Superior temporal gyrus (tissue), 1 donor: ENCODE measurements around the gene MAPT.
"Not testable (repeated sequence)": the region's sequence is repeated elsewhere in the genome, so short reads cannot be mapped to it uniquely, and the experiment has no call there.

Experiments
- DNase-seq: peaks from one replicate; pipeline ENCODE4 v3.0.0-alpha.2; 2016; ENCODE audit errors: extremely low spot score

MAPT gene

DNA sequence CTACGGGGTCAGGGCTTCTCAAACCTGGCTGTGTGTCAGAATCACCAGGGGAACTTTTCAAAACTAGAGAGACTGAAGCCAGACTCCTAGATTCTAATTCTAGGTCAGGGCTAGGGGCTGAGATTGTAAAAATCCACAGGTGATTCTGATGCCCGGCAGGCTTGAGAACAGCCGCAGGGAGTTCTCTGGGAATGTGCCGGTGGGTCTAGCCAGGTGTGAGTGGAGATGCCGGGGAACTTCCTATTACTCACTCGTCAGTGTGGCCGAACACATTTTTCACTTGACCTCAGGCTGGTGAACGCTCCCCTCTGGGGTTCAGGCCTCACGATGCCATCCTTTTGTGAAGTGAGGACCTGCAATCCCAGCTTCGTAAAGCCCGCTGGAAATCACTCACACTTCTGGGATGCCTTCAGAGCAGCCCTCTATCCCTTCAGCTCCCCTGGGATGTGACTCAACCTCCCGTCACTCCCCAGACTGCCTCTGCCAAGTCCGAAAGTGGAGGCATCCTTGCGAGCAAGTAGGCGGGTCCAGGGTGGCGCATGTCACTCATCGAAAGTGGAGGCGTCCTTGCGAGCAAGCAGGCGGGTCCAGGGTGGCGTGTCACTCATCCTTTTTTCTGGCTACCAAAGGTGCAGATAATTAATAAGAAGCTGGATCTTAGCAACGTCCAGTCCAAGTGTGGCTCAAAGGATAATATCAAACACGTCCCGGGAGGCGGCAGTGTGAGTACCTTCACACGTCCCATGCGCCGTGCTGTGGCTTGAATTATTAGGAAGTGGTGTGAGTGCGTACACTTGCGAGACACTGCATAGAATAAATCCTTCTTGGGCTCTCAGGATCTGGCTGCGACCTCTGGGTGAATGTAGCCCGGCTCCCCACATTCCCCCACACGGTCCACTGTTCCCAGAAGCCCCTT, 115.6 kb downstream of the MAPT start:
- no peak for DNase-seq

- no peak for DNase-seq
Observed at GRCh38 chr17:46010597-46011186, 116.3 kb downstream of the MAPT start.

GRCh38 chr17:46011711-46012505, 117.6 kb downstream of the MAPT start:
- DNase-seq: no peak

GRCh38 chr17:46012506-46013079, 118.2 kb downstream of the MAPT start:
- no peak for DNase-seq

DNA sequence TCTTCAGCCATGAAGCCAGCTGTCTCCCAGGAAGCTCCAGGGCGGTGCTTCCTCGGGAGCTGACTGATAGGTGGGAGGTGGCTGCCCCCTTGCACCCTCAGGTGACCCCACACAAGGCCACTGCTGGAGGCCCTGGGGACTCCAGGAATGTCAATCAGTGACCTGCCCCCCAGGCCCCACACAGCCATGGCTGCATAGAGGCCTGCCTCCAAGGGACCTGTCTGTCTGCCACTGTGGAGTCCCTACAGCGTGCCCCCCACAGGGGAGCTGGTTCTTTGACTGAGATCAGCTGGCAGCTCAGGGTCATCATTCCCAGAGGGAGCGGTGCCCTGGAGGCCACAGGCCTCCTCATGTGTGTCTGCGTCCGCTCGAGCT, 118.8 kb downstream of the MAPT start:
- DNase-seq: no peak

GRCh38 chr17:46013502-46014165, 119.3 kb downstream of the MAPT start:
- DNase-seq: peak; percentile 58

GRCh38 chr17:46019408-46019925, 125.1 kb downstream of the MAPT start:
- DNase-seq: not testable (repeated sequence)

GRCh38 chr17:46020023-46020761, 125.8 kb downstream of the MAPT start:
- DNase-seq: no peak

DNA sequence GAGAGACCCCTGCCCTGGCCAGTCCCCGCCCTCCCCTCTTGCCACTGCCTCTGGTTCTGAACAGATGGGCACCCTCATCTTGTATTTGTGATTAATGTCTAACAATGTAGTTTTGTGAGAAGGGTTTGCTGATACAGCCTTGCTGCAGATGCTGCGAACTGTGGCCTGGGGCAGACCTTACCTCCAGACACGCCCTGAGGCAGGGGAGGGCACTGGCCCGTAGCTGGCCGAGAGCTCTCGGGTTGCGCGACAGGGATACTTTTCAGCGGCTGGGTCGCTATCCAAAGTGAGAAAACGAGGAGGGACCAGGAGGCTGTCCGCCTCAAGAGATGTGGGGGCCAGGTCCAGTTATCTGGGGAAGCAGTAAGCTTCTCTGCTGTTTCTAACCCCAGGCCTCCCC, 126.6 kb downstream of the MAPT start:
- no peak for DNase-seq

DNA sequence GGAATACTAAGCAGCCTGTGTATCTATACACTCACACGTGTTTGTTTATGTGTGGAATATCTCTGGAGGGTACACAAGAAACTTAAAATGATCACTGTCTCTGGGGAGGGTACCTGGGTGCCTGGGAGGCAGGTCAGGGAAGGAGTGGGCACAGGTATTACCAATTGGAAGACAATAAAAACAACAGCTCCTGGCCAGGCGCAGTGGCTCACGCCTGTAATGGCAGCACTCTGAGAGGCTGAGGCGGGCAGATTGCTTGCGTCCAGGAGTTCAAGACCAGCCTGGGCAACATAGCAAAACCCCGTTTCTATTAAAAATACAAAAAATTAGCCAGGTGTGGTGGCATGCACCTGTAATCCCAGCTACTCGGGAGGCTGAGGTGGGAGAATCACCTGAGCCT, 129.0 kb downstream of the MAPT start:
- DNase-seq: not testable (repeated sequence)

- DNase-seq: no peak
Observed at GRCh38 chr17:46023783-46024388, 129.5 kb downstream of the MAPT start.

- no peak for DNase-seq
Observed at GRCh38 chr17:46024590-46024989, 130.2 kb downstream of the MAPT start.

DNA sequence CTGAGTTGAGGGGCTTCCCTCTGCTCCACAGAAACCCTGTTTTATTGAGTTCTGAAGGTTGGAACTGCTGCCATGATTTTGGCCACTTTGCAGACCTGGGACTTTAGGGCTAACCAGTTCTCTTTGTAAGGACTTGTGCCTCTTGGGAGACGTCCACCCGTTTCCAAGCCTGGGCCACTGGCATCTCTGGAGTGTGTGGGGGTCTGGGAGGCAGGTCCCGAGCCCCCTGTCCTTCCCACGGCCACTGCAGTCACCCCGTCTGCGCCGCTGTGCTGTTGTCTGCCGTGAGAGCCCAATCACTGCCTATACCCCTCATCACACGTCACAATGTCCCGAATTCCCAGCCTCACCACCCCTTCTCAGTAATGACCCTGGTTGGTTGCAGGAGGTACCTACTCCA, 130.7 kb downstream of the MAPT start:
- DNase-seq: no peak

- DNase-seq: no peak
Observed at GRCh38 chr17:46025510-46026165, 131.3 kb downstream of the MAPT start.

GRCh38 chr17:46026166-46027047, 132.1 kb downstream of the MAPT start:
- no peak for DNase-seq

DNA sequence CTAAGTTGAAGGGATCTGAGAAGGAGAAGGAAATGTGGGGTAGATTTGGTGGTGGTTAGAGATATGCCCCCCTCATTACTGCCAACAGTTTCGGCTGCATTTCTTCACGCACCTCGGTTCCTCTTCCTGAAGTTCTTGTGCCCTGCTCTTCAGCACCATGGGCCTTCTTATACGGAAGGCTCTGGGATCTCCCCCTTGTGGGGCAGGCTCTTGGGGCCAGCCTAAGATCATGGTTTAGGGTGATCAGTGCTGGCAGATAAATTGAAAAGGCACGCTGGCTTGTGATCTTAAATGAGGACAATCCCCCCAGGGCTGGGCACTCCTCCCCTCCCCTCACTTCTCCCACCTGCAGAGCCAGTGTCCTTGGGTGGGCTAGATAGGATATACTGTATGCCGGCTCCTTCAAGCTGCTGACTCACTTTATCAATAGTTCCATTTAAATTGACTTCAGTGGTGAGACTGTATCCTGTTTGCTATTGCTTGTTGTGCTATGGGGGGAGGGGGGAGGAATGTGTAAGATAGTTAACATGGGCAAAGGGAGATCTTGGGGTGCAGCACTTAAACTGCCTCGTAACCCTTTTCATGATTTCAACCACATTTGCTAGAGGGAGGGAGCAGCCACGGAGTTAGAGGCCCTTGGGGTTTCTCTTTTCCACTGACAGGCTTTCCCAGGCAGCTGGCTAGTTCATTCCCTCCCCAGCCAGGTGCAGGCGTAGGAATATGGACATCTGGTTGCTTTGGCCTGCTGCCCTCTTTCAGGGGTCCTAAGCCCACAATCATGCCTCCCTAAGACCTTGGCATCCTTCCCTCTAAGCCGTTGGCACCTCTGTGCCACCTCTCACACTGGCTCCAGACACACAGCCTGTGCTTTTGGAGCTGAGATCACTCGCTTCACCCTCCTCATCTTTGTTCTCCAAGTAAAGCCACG, 133.0 kb downstream of the MAPT start:
- DNase-seq: no peak

DNA sequence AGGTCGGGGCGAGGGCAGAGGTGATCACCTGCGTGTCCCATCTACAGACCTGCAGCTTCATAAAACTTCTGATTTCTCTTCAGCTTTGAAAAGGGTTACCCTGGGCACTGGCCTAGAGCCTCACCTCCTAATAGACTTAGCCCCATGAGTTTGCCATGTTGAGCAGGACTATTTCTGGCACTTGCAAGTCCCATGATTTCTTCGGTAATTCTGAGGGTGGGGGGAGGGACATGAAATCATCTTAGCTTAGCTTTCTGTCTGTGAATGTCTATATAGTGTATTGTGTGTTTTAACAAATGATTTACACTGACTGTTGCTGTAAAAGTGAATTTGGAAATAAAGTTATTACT, 133.6 kb downstream of the MAPT start:
- DNase-seq: no peak

DNA sequence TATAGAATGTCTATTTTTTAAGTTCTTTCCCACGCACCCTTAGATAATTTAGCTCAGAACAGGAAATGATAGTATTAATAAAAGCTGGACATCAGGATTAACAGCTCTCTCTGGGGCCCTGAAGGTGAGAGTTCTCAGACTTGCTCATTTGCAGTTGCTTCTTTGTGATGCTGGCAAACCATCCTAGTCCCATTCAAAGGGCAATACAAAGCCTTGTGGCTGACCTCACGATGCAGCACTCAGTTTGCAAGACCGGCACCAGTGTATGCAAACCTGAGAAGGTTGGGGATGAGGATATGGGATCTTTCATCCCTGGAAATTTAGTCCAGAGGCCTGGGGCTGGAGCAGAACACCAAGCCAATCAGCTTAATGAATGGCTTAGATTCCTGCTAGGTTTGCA, 134.0 kb downstream of the MAPT start:
- DNase-seq: no peak
